ENCODE results near the gene TGM3. TPM values are rescaled to one million over a fixed set of nuclear protein-coding genes. Genes with fewer than 3 reads are reported as not detected.
A peak's percentile ranks its signal among the peaks of the same experiment; 100 is the strongest.
"Not testable (repeated sequence)": the region's sequence is repeated elsewhere in the genome, so short reads cannot be mapped to it uniquely, and the experiment has no call there.

Gene TGM3, protein sequence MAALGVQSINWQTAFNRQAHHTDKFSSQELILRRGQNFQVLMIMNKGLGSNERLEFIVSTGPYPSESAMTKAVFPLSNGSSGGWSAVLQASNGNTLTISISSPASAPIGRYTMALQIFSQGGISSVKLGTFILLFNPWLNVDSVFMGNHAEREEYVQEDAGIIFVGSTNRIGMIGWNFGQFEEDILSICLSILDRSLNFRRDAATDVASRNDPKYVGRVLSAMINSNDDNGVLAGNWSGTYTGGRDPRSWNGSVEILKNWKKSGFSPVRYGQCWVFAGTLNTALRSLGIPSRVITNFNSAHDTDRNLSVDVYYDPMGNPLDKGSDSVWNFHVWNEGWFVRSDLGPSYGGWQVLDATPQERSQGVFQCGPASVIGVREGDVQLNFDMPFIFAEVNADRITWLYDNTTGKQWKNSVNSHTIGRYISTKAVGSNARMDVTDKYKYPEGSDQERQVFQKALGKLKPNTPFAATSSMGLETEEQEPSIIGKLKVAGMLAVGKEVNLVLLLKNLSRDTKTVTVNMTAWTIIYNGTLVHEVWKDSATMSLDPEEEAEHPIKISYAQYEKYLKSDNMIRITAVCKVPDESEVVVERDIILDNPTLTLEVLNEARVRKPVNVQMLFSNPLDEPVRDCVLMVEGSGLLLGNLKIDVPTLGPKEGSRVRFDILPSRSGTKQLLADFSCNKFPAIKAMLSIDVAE
- not detected in 2 replicates for total RNA-seq (2014; rRNA removed; shearing (Covaris generic))

DNA sequence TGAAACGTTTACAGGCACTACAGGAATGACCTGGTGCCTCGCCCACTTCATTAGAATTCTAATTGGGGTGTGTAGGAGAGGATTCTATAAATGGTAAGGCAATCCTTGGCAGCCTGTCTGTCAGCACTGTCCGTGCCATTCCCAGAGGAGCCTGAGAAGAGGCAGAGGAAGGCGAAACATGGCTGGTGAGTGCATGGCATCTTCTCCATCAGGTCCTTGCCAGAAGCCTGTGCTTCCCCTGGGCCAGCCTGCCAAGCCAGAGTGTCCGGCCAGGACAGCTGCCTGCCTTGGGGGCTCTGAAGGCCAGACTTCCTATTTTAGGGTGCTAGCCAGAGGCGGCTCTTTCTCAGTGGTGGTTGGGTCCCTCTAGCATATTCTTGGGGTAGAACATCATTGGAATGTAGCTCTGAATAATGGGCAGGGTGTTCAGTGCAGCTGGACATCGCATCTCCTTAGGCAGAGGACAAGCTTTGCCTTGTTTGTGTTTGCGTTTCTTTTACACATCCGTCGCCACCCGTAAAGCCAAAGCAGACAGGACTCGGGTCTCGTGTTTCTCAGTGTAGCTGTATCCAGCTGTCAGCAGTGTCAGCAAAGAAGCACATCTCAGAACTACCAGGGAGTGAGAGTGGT is at the start of gene TGM3:
TGM3 (plus strand) TSS at position 116 of the 630 bp plus-strand sequence; CDS start at position 179, 63 bp downstream.
- DNase-seq (ENCODE audit: low read depth): no peak

DNA sequence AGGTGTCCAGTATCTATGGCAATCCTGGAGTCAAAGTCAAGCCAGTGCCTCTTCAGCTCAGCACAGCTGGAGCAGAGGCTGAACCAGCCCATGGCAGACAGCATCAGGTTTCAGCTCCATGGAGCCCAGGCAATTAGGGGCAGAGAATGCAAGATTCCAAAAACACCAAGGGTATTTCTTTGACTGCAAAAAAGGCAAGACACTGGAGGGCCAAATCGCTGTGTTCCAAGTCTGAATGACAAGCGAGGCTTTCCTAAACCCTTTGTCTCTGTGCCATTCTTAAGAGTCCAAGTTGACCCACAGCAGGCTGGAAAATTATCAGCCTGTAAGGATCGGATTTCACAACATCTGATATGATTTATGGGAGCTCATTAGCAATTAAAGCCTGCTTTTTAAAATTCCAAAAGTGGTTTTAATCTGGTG is 49.7 kb upstream of the TGM3 start:
- no peak for DNase-seq (ENCODE audit: low read depth)

DNA sequence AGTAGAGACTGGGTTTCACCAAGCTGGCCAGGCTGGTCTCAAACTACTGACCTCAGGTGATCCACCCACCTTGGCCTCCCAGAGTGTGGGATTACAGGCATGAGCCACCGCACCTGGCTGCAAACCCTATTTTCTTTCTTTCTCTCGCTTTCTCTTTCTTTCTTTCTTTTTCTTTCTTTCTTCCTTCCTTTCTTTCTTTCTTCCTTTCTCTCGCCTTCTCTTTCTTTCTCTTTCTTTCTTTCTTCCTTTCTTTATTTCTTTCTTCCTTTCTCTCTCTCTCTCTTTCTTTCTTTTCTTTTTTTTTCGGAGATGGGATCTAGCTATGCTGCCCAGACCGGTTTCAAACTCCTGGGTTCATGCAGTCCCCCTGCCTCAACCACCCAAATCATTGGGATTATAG is 47.0 kb upstream of the TGM3 start:
- DNase-seq (ENCODE audit: low read depth): no peak

DNA sequence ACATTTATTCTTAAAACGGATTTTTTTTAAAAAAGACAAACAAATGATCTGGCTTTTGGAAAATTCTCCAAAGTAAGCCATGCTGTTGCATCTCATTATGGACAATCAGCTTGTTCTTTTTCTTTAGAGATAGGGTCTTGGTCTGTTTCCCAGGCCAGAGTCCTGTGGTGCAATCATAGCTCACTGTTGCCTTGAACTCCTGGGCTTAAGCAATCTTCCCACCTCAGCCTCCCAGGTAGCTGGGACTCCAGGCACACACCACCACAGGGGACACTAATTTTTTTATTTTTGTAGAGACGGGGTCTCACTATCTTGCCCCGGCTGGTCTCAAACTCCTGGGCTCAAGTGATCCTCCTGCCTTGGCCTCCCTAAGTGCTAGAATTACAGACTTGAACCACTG is 45.9 kb upstream of the TGM3 start:
- DNase-seq (ENCODE audit: low read depth): no peak

DNA sequence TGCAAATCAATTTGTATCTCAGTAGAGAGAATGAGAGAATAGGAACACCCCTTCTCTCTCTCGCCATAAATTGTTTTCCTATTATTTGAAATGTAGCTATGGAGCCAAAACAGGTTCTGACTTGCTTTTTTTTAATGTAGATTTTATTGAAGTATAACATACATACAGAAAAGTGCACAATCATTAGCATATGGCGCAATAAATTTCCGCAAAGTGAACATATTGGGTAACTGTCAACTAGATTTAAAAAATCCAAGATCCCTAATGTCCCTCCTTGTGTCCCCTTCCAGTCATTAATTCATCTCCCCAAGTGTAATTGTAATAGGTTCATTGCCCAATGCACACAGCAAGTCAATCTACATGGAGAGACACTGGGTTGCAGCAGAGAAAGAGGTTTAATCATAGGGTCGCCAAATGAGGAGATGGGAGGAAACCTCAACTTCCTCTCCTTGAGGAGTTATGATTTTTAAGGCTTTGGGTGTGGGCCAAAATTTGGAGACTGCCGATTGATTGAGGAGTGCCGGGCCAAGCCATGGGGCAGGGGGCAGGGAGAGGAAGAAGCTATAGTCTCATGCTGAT is 43.3 kb upstream of the TGM3 start:
- no peak for DNase-seq (ENCODE audit: low read depth)

DNA sequence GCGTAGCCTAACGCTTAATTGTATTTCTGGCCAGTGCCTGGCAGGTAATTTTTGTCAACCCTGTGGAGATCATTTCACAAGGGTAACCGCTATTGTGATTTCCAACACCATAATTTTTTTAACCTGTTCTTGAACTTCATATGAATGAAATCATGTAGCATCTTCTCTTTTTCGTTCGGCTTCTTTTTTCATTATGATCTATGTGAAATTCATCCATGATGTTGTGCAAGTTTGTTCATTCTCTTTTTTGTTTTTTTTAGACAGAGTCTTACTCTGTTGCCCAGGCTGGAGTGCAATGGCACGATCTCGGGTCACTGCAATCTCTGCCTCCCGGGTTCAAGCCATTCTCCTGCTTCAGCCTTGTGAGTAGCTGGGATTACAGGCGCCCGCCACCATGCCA is 42.5 kb upstream of the TGM3 start:
- no peak for DNase-seq (ENCODE audit: low read depth)

DNA sequence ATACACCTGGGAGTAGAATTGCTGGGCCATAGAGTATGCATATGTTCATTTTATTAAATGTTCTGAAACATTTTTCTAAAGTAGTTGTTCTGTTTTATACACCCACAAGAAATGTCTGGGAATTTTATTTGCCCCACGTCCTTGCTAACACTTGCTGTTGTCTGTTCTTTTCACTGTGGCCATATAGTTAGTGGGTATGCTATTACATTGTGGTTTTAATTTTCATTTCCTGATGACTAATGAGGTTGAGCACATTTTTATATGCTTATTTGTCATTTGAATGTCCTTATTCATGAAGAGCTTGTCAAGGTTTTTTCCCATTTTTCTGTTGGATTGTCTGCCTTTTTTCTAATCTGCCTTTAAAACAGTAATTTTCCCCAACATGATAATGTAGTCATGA is 41.5 kb upstream of the TGM3 start:
- peak; percentile 61 for DNase-seq (ENCODE audit: low read depth)

DNA sequence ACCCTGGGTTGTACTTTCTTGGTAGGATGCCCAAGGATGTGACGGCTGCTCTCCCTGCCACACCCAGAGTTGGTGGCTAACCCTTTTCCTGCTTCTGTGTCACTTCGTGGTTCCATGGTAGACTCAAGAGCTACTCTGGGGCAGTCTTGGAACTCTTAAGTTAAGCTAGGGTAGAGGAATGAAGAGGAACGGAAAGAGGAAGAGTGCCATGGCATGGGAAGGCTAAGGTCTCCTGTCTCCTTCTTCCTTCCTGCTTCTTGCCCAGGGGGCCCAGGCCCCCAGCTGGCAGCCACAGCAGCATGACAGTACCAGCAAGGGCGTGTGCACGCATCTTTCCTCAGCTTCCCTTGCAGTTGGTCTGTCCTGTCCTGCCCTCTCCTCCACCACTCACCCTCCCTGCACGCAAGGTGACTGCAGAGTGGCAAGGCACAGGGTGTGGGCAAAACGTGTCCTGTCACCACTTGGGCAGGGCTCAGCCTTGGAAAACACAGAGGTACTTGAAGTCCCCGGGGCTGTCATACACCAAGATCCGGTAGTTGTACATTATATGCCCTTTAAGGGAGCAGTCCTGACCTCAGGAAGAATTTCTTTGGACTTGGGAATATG is 39.8 kb upstream of the TGM3 start:
- no peak for DNase-seq (ENCODE audit: low read depth)

DNA sequence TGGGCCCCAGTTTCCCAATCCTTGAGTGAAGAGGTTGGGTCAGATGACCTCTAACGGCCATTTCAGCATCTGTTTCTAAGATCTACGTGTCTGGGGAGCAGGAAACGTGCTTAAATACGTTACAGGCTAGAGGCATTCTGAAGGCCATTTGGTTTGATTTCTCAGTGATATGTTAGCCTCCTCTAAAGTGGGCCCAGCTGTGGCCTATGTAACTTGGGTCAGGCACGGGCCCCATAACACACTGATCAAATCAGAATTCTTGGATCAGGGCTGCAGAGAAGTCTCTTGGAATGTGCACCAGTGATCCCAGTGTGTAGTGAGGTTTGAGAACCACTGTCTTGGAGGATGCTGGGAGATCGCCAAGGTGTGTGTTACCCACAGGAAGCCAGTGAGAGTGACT is 36.1 kb upstream of the TGM3 start:
- DNase-seq (ENCODE audit: low read depth): no peak

DNA sequence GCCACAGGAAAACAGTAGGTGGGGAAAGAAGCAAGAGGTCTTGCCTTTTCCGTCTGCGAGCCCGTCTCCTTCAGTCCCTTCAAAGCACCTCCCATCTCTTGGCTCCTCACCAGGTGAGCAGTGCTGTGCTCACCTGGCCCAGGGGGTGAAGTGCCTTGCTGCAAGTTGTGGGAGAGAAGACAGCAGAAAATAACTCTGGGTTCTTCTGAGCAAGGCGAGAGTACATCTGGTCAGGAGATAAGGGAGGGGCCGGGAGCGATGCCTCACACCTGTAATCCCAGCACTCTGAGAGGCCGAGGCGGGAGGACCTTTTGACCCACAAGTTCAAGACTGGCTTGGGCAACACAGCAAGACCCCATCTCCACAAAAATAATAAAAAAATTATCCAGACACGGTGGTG is 35.6 kb upstream of the TGM3 start:
- DNase-seq (ENCODE audit: low read depth): no peak

DNA sequence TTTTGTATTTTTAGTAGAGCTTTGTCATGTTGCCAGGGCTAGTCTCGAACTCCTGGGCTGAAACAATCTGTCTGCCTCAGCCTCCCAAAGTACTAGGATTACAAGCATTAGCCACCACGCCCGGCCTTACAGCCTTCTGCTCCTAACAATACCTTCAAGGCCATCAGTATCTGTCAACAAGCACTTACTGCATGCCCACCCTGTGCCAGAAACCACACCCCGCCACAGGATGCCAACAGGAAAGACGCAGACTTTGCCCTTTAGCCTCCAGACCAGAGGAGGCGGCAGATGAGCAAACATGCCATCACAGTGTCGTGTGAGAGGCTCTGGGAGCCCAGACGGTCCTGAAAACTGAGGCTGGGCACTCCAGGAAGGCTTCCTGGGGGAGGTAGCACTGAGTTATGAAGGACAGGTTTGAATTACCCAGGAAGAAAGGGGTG is 34.7 kb upstream of the TGM3 start:
- peak; percentile 36 for DNase-seq (ENCODE audit: low read depth)

DNA sequence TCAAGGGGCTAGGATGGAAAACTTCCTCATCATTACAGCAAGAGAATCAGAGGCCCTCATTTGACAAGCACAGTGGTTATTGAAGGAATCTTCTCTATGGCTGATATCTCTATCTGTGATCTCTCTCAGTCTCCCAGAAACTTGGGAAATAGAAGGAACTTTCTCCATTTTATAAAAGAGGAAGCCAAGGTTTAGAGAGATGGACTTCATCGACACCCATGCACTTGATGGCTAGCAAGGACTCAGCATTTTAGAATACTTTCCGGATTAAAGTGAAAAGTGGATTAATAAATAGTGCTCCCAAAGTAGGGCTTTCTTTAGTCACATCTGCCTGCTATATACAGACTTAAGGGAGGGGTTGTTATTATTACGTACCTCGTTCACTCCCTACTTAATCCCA is 34.2 kb upstream of the TGM3 start:
- DNase-seq (ENCODE audit: low read depth): no peak

DNA sequence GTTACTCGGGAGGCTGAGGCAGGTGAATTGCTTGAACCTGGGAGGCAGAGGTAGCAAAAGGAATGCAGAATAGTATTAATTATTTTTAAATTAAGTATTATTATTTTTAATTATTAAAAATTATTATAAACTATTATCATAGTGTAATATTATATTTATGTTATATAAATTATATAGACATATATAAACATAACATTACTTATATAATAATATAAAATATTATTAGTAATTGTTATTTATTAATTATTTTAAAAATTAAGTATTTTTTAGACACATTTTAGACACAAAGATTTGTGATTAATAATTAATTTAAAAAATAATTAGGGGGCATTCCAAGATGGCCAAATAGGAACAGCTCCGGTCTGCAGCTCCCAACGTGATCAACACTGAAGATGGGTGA is 31.7 kb upstream of the TGM3 start:
- DNase-seq (ENCODE audit: low read depth): no peak

DNA sequence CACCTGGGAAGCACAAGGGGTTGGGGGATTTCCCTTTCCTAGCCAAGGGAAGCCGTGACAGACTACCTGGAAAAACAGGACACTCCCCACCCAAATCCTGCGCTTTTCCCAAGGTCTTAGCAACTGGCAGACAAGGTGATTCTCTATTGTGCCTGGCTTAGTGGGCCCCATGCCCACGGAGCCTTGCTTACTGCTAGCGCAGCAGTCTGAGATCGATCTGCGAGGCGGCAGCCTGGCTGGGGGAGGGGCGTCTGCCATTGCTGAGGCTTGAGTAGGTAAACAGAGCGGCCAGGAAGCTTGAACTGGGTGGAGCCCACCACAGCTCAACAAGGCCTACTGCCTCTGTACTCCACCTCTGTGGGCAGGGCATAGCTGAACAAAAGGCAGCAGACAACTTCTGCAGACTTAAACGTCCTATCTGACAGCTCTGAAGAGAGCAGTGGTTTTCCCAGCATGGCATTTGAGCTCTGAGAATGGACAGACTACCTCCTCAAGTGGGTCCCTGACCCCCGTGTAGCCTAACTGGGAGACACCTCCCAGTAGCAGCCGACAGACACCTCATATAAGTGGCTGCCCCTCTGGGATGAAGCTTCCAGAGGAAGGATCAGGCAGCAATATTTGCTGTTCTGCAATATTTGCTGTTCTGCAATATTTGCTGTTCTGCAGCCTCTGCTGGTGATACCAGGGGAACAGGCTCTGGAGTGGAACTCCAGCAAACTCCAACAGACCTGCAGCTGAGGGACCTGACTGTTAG is 31.0 kb upstream of the TGM3 start:
- not testable (repeated sequence) for DNase-seq (ENCODE audit: low read depth)

DNA sequence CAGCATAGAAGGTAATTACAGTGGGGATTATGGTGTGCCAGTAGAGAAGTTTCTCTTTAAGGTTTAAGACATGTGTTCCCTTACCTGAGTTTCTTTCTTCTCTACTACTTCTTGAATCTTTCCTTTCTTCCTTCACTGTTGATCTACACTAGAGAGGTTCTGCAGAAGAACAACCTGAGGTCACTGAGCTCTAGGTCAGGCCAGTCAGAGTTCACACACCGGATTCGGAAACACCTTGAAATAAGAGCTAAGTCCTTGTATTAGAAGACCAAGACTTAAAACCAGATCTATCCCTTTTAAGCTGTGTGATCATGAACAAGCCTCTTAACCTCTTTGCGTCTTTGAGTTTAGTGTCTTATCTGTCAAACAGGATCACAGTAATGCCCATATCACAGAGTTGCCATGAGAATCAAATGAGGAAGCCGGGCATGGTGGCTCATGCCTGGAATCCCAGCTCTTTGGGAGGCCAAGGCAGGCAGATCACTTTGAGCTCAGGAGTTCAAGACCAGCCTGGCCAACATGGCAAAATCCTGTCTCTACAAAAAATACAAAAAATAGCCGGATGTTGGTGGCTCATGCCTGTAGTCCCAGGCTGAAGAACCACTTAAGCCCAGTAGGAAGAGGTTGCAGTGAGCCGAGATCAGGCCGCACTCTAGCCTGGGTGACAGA is 22.0 kb upstream of the TGM3 start:
- no peak for DNase-seq (ENCODE audit: low read depth)

DNA sequence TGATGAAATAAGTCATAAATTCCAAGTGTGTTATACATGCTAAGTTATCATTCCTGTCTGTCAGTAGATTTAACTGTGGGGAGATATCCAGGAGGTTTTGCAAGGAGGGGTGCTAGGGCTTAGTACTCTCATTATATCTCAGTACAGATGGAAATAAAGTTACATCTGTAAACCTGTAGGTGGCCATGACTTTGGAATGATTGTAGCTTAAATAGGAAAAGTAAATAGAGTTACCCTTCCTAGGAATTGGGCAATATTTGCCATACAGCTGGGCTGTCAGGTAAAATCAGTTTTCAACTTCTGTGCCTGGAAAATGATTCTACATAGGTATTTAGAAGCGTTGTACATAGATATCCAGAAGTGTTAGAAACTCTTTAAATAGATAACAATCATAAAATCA is 19.8 kb upstream of the TGM3 start:
- DNase-seq (ENCODE audit: low read depth): no peak

DNA sequence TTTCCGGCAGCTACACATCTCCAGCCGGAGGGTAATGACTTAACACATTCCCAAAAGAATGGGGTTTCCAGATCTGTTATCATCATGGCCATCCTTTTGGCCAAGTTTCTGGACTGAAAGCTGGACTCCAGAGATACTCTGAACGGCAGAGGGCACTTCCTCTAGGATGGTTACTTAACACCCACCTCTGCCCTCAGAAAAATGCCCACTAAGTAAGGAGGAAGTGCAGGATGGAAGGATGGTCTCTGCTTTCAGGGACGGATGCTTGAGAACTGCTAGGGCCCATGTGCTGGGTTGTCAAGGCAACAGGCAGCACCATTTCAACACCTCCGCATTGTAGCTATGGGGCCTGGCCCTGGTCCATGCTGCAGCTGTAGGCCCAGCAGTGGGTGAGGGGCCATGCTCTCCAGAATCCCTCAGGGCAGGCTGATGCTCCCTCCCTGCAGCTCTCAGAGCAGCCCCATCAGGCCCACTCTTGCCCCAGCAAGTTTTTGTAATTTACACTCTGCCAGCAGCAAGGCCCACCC is 16.5 kb upstream of the TGM3 start:
- DNase-seq (ENCODE audit: low read depth): no peak

DNA sequence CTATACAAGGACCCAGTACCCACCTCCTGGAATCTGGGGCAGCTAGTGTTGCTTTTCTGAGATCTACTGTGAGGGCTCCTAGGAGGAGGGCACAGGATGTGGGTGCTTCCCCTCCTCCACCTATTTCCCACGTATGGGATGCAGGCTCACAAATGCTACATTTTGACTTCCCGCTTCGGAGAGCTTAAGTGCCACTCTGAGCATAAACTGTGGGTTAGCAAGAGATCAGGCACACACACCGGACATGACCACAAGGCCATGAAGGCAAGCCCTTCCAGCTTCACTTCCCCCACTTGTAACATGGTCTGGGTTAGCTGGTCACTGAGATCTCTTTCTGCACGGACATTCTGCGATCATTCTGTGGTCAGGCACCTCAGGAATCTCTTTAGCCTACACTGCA is 15.7 kb upstream of the TGM3 start:
- no peak for DNase-seq (ENCODE audit: low read depth)

DNA sequence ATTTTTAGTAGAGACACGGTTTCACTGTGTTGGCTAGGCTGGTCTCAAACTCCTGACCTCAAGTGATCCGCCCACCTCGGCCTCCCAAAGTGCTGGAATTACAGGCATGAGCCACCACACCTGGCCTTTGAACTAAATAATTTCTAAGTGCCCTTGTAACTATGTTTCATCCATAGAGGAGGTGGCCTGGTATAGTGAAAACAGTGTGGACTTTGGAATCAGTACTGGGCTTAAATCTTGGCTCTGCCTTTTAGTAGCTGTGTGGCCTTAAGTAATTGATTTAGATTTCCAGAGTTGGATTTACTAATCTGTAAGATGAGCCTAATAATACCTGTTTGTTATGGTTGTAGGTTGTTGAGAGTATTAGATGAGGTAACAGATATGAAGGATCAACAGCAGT is 14.2 kb upstream of the TGM3 start:
- DNase-seq (ENCODE audit: low read depth): no peak

DNA sequence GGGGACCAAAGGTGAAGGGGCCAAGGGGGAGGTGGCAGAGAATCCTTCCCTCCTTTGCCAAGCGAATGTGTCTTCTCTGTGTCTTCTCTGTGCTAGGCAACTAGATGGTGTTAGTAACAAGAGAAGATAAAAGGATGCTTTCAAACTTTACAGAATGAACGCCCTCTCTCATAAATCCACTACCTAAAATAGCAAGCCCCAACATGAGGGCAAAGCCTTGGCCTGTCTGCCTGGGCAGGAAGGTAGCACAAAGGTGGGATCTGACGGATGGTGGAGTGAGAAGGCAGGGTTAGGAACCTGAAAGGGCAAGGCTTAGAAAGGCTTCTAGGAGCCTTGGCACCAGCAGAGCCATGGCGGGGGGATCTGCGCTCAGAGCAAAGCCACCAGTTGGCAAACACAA is 13.6 kb upstream of the TGM3 start:
- no peak for DNase-seq (ENCODE audit: low read depth)

All from M059J (cell line).